ENCODE measurements around the gene USP3. TPM values are rescaled to one million over a fixed set of nuclear protein-coding genes. Genes with fewer than 3 reads are reported as not detected.
A peak's percentile ranks its signal among the peaks of the same experiment; 100 is the strongest.

The USP3 gene
- total and polyA plus RNA-seq, 10 of the 15 experiments (the other 5 are each of a cell fraction or from before 2014, with no cell fraction given): 23.8 to 64.5 (median 50.3) TPM

DNA sequence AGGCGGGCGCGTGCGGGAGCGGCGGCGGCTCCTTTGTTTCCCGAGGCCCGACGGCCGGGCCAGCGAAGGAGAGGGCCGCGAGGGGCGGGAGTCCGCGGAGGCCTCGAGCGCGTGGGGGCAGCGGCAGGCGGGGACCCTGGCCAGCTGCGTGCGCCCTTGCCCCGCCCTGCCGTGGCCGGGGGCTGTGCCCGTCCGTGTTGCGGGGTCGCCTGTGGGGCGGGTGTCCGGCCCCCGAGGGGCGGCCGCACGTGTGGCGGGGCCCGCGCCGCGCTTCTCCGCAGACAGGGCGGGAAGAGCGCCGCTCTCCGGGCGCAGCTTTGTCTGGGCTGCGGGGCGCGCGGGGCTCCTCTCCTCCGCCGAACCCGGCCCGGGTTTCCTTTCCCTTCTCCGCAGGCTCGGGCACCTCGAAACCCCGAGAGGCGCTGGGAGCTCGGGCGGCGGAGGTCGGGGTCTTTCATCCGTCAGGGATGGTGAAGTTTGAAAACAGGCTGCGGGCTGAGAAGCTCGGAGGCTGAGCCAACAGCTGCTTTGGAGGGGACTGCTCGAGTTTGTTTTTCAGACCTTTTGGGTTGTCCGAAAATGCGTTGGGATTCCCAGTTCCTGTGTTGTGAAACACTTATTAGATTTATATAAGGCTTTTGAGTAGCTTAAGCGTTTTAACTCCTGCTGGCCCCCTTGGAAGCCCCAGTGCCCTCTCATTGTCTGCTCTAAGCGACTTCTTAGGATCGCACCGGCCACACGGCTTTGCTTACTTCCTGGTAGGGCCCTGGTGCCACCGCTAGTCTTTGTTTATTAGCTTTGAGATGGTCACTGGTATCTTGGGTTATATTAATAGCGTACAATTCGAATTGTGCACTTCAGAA is 817 bp downstream of the USP3 start (continued):
- TF ChIP-seq ZBTB4 (CRISPR knock-in tag; IDR thresholded peaks at IDR 0.05) (no peak), NFYB (IDR thresholded peaks at IDR 0.05; ENCODE audit: insufficient read depth, low read depth, low read length) (no peak), YBX1 (IDR thresholded peaks at IDR 0.05) (no peak), ETV6 (conservative IDR thresholded peaks at IDR 0.05 in 1 of 2, IDR thresholded peaks at IDR 0.05 in 1 of 2; ENCODE audit: borderline replicate concordance in 1 of 2, low read depth in 1 of 2) (no peak), TARDBP (IDR thresholded peaks at IDR 0.05; ENCODE audit: borderline replicate concordance) (no peak), BHLHE40 (IDR thresholded peaks at IDR 0.05; ENCODE audit: borderline replicate concordance in 1 of 2, low read depth in 2 of 2, low read length in 1 of 2) (peak; percentile 64 to 93; a peak in 3 of 4 replicates), BACH1 (IDR thresholded peaks at IDR 0.05; ENCODE audit: borderline replicate concordance) (0 out of 2 replicates have a peak, but pooled peaks have one; percentile 45), E2F4 (IDR thresholded peaks at IDR 0.05; ENCODE audit: low read depth, low read length) (no peak), SKIL (IDR thresholded peaks at IDR 0.05; ENCODE audit: low read depth, poor library complexity, severe bottlenecking) (no peak), TCF12 (IDR thresholded peaks at IDR 0.05; ENCODE audit: low read depth, low read length) (no peak), POU2F2 (IDR thresholded peaks at IDR 0.05; ENCODE audit: borderline replicate concordance, low read depth, low read length) (no peak), NR2F1 (conservative IDR thresholded peaks at IDR 0.05) (no peak; the same call in 1 of the 2 replicates), IKZF1 (conservative IDR thresholded peaks at IDR 0.05) (peak; percentile 84)
- TF ChIP-seq, protein P1, sequence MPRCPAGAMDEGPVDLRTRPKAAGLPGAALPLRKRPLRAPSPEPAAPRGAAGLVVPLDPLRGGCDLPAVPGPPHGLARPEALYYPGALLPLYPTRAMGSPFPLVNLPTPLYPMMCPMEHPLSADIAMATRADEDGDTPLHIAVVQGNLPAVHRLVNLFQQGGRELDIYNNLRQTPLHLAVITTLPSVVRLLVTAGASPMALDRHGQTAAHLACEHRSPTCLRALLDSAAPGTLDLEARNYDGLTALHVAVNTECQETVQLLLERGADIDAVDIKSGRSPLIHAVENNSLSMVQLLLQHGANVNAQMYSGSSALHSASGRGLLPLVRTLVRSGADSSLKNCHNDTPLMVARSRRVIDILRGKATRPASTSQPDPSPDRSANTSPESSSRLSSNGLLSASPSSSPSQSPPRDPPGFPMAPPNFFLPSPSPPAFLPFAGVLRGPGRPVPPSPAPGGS (IDR thresholded peaks at IDR 0.05; ENCODE audit: borderline replicate concordance, insufficient read depth, low read depth, low read length, poor library complexity, severe bottlenecking): no peak
- TF ChIP-seq, protein P2, sequence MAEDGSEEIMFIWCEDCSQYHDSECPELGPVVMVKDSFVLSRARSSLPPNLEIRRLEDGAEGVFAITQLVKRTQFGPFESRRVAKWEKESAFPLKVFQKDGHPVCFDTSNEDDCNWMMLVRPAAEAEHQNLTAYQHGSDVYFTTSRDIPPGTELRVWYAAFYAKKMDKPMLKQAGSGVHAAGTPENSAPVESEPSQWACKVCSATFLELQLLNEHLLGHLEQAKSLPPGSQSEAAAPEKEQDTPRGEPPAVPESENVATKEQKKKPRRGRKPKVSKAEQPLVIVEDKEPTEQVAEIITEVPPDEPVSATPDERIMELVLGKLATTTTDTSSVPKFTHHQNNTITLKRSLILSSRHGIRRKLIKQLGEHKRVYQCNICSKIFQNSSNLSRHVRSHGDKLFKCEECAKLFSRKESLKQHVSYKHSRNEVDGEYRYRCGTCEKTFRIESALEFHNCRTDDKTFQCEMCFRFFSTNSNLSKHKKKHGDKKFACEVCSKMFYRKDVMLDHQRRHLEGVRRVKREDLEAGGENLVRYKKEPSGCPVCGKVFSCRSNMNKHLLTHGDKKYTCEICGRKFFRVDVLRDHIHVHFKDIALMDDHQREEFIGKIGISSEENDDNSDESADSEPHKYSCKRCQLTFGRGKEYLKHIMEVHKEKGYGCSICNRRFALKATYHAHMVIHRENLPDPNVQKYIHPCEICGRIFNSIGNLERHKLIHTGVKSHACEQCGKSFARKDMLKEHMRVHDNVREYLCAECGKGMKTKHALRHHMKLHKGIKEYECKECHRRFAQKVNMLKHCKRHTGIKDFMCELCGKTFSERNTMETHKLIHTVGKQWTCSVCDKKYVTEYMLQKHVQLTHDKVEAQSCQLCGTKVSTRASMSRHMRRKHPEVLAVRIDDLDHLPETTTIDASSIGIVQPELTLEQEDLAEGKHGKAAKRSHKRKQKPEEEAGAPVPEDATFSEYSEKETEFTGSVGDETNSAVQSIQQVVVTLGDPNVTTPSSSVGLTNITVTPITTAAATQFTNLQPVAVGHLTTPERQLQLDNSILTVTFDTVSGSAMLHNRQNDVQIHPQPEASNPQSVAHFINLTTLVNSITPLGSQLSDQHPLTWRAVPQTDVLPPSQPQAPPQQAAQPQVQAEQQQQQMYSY (CRISPR knock-in tag; IDR thresholded peaks at IDR 0.05): no peak
